ENCODE data around the gene FOXP4.

- TF ChIP-seq POLR2A (IDR thresholded peaks at IDR 0.05) (no peak), CTCF (IDR thresholded peaks at IDR 0.05) (no peak)
Observed at GRCh38 chr6:41572613-41573012, 26.4 kb downstream of the FOXP4 start.

All from breast epithelium (tissue), 3 donors.